GM12892 (cell line): ENCODE data around the gene LKAAEAR1.

ENCODE experiments used
- DNase-seq: peaks from one replicate; pipeline ENCODE4 v3.0.0; 2011; ENCODE audit not compliant: insufficient read length
- FAIRE-seq: peaks from 2 replicates; lab custom pipeline; 2011; peaks lifted over from hg19 to GRCh38; lab: Jason Lieb, UNC
- POLR2A ChIP-seq: IDR thresholded peaks from 2 replicates; pipeline ENCODE4 v1.6.1; 2011; ENCODE audit warnings: low read depth, low read length, control low read depth
- POLR2AphosphoS5 ChIP-seq: IDR thresholded peaks from 2 replicates; pipeline ENCODE4 v1.6.1; 2011; ENCODE audit warnings: low read depth, low read length, control low read depth
- TAF1 ChIP-seq: IDR thresholded peaks from 2 replicates; pipeline ENCODE4 v1.6.1; 2011; ENCODE audit warnings: low read depth, mild to moderate bottlenecking, control low read depth, low read length, borderline replicate concordance

The LKAAEAR1 gene

GRCh38 chr20:64055893-64056638, 28.1 kb downstream of the LKAAEAR1 start:
- DNase-seq (no peak), FAIRE-seq (no peak)
- TF ChIP-seq POLR2AphosphoS5 = no peak

- DNase-seq = no peak
- TF ChIP-seq POLR2AphosphoS5 (no peak), POLR2A (no peak), TAF1 (no peak)
- no peak for FAIRE-seq
These were observed 28.8 kb downstream of the LKAAEAR1 start for GRCh38 chr20:64055396-64055892.

GRCh38 chr20:64053841-64054661, 30.1 kb downstream of the LKAAEAR1 start:
- DNase-seq (no peak), FAIRE-seq (no peak)
- TF ChIP-seq POLR2AphosphoS5 (no peak), POLR2A (no peak), TAF1 (no peak)

- DNase-seq (no peak), FAIRE-seq (no peak)
- TF ChIP-seq TAF1 (no peak), POLR2AphosphoS5 (no peak), POLR2A (no peak)
These were observed 31.0 kb downstream of the LKAAEAR1 start for GRCh38 chr20:64052987-64053840.

- FAIRE-seq (no peak), DNase-seq (no peak)
- TF ChIP-seq POLR2A = no peak
- no peak for TF ChIP-seq POLR2AphosphoS5
- no peak for TF ChIP-seq TAF1
These were observed 31.9 kb downstream of the LKAAEAR1 start for GRCh38 chr20:64052326-64052722.

GRCh38 chr20:64051561-64052325, 32.5 kb downstream of the LKAAEAR1 start:
- TF ChIP-seq POLR2AphosphoS5 (no peak), TAF1 (no peak), POLR2A (no peak)
- FAIRE-seq (no peak), DNase-seq (no peak)

GRCh38 chr20:64051033-64051452, 33.2 kb downstream of the LKAAEAR1 start:
- FAIRE-seq = no peak
- DNase-seq = no peak

GRCh38 chr20:64050261-64051032, 33.8 kb downstream of the LKAAEAR1 start:
- TF ChIP-seq POLR2AphosphoS5 = no peak
- TF ChIP-seq POLR2A = no peak
- TF ChIP-seq TAF1 = no peak
- FAIRE-seq (no peak), DNase-seq (no peak)

More at GRCh38 chr20:64051033-64051452, 33.2 kb downstream of the LKAAEAR1 start:
- TF ChIP-seq TAF1 = no peak
- no peak for TF ChIP-seq POLR2AphosphoS5

GRCh38 chr20:64049878-64050260, 34.3 kb downstream of the LKAAEAR1 start:
- no peak for DNase-seq
- TF ChIP-seq POLR2AphosphoS5 (no peak), POLR2A (no peak), TAF1 (no peak)
- FAIRE-seq = no peak

GRCh38 chr20:64049060-64049877, 34.9 kb downstream of the LKAAEAR1 start, which contains the start of gene SOX18:
Gene SOX18, minus strand, starts transcription at chr20:64049639. Its CDS starts 123 bp downstream, at chr20:64049516.
- TF ChIP-seq TAF1 = no peak
- TF ChIP-seq POLR2A = no peak
- no peak for TF ChIP-seq POLR2AphosphoS5
- FAIRE-seq (no peak), DNase-seq (no peak)
